ENCODE measurements around the gene TMEM45B.
"Not testable (repeated sequence)": the region's sequence is repeated elsewhere in the genome, so short reads cannot be mapped to it uniquely, and the experiment has no call there.

The TMEM45B gene

GRCh38 chr11:129779342-129779741, 36.3 kb upstream of the TMEM45B start:
- Histone ChIP-seq H3K36me3 (ENCODE audit: insufficient read depth, low read length) (no peaks in the 10 kb centered on the region), H3K4me3 (no peak overlapping the region), H3K27ac (no peak overlapping the region), H3K9me3 (ENCODE audit: low read depth, low read length) (no peaks in the 10 kb centered on the region), H3K9ac (ENCODE audit: insufficient read length) (no peak overlapping the region)
- no peak for DNase-seq (ENCODE audit: low read depth, low spot score)
- TF ChIP-seq EZH2 (IDR thresholded peaks at IDR 0.05) (no peak), POLR2AphosphoS5 (IDR thresholded peaks at IDR 0.05; ENCODE audit: borderline replicate concordance, low read depth, low read length) (no peak), FOXP2 (optimal IDR thresholded peaks at IDR 0.05; ENCODE audit: control extremely low read depth, extremely low read length, insufficient read depth) (no peak)

- no peaks in the 10 kb centered on the region for H3K9me3 ChIP-seq (ENCODE audit: low read depth, low read length)
- no peak overlapping the region for H3K9ac ChIP-seq (ENCODE audit: insufficient read length)
- no peak overlapping the region for H3K27ac ChIP-seq
- no peak overlapping the region for H3K4me3 ChIP-seq
- no peaks in the 10 kb centered on the region for H3K36me3 ChIP-seq (ENCODE audit: insufficient read depth, low read length)
- no peak for DNase-seq (ENCODE audit: low read depth, low spot score)
- TF ChIP-seq EZH2 (IDR thresholded peaks at IDR 0.05): no peak
- no peak for TF ChIP-seq FOXP2 (optimal IDR thresholded peaks at IDR 0.05; ENCODE audit: control extremely low read depth, extremely low read length, insufficient read depth)
- no peak for TF ChIP-seq POLR2AphosphoS5 (IDR thresholded peaks at IDR 0.05; ENCODE audit: borderline replicate concordance, low read depth, low read length)
These were observed 30.1 kb upstream of the TMEM45B start for GRCh38 chr11:129785383-129786111.

GRCh38 chr11:129786112-129786416, 29.6 kb upstream of the TMEM45B start:
- not testable (repeated sequence) for H3K27ac ChIP-seq; H3K9ac ChIP-seq (ENCODE audit: insufficient read length); H3K9me3 ChIP-seq (ENCODE audit: low read depth, low read length); DNase-seq (ENCODE audit: low read depth, low spot score); H3K36me3 ChIP-seq (ENCODE audit: insufficient read depth, low read length); H3K4me3 ChIP-seq

GRCh38 chr11:129787532-129788155, 28.0 kb upstream of the TMEM45B start:
- Histone ChIP-seq H3K36me3 (ENCODE audit: insufficient read depth, low read length) (no peaks in the 10 kb centered on the region), H3K27ac (no peak overlapping the region), H3K9ac (ENCODE audit: insufficient read length) (no peak overlapping the region), H3K4me3 (no peak overlapping the region), H3K9me3 (ENCODE audit: low read depth, low read length) (no peaks in the 10 kb centered on the region)
- no peak for DNase-seq (ENCODE audit: low read depth, low spot score)
- TF ChIP-seq EZH2 (IDR thresholded peaks at IDR 0.05) (no peak), FOXP2 (optimal IDR thresholded peaks at IDR 0.05; ENCODE audit: control extremely low read depth, extremely low read length, insufficient read depth) (no peak), POLR2AphosphoS5 (IDR thresholded peaks at IDR 0.05; ENCODE audit: borderline replicate concordance, low read depth, low read length) (no peak)

- no peaks in the 10 kb centered on the region for H3K9me3 ChIP-seq (ENCODE audit: low read depth, low read length)
- no peaks in the 10 kb centered on the region for H3K36me3 ChIP-seq (ENCODE audit: insufficient read depth, low read length)
- DNase-seq (ENCODE audit: low read depth, low spot score): no peak
- no peak overlapping the region for H3K27ac ChIP-seq
- TF ChIP-seq EZH2 (IDR thresholded peaks at IDR 0.05): no peak
- TF ChIP-seq FOXP2 (optimal IDR thresholded peaks at IDR 0.05; ENCODE audit: control extremely low read depth, extremely low read length, insufficient read depth): no peak
- no peak for TF ChIP-seq POLR2AphosphoS5 (IDR thresholded peaks at IDR 0.05; ENCODE audit: borderline replicate concordance, low read depth, low read length)
- H3K9ac ChIP-seq (ENCODE audit: insufficient read length): no peak overlapping the region
- H3K4me3 ChIP-seq: no peak overlapping the region
These were observed 27.4 kb upstream of the TMEM45B start for GRCh38 chr11:129788278-129788677.

- Histone ChIP-seq H3K9ac (ENCODE audit: insufficient read length) (no peak overlapping the region), H3K36me3 (ENCODE audit: insufficient read depth, low read length) (no peaks in the 10 kb centered on the region), H3K27ac (no peak overlapping the region), H3K9me3 (ENCODE audit: low read depth, low read length) (no peaks in the 10 kb centered on the region), H3K4me3 (no peak overlapping the region)
- no peak for DNase-seq (ENCODE audit: low read depth, low spot score)
- TF ChIP-seq EZH2 (IDR thresholded peaks at IDR 0.05) (no peak), POLR2AphosphoS5 (IDR thresholded peaks at IDR 0.05; ENCODE audit: borderline replicate concordance, low read depth, low read length) (no peak), FOXP2 (optimal IDR thresholded peaks at IDR 0.05; ENCODE audit: control extremely low read depth, extremely low read length, insufficient read depth) (no peak)
These were observed 25.5 kb upstream of the TMEM45B start for GRCh38 chr11:129790106-129790505.

GRCh38 chr11:129791515-129791914, 24.1 kb upstream of the TMEM45B start:
- Histone ChIP-seq H3K9me3 (ENCODE audit: low read depth, low read length) (no peaks in the 10 kb centered on the region), H3K36me3 (ENCODE audit: insufficient read depth, low read length) (no peaks in the 10 kb centered on the region), H3K9ac (ENCODE audit: insufficient read length) (no peak overlapping the region), H3K4me3 (no peak overlapping the region), H3K27ac (no peak overlapping the region)
- DNase-seq (ENCODE audit: low read depth, low spot score): no peak
- TF ChIP-seq EZH2 (IDR thresholded peaks at IDR 0.05): no peak

GRCh38 chr11:129792663-129793062, 23.0 kb upstream of the TMEM45B start:
- H3K9ac ChIP-seq (ENCODE audit: insufficient read length): no peak overlapping the region
- no peaks in the 10 kb centered on the region for H3K9me3 ChIP-seq (ENCODE audit: low read depth, low read length)
- DNase-seq (ENCODE audit: low read depth, low spot score): no peak
- H3K36me3 ChIP-seq (ENCODE audit: insufficient read depth, low read length): no peaks in the 10 kb centered on the region
- no peak overlapping the region for H3K4me3 ChIP-seq
- no peak overlapping the region for H3K27ac ChIP-seq
- TF ChIP-seq EZH2 (IDR thresholded peaks at IDR 0.05): no peak
- no peak for TF ChIP-seq FOXP2 (optimal IDR thresholded peaks at IDR 0.05; ENCODE audit: control extremely low read depth, extremely low read length, insufficient read depth)
- TF ChIP-seq POLR2AphosphoS5 (IDR thresholded peaks at IDR 0.05; ENCODE audit: borderline replicate concordance, low read depth, low read length): no peak

- no peak overlapping the region for H3K4me3 ChIP-seq
- no peaks in the 10 kb centered on the region for H3K36me3 ChIP-seq (ENCODE audit: insufficient read depth, low read length)
- no peak for TF ChIP-seq POLR2AphosphoS5 (IDR thresholded peaks at IDR 0.05; ENCODE audit: borderline replicate concordance, low read depth, low read length)
- TF ChIP-seq EZH2 (IDR thresholded peaks at IDR 0.05): no peak
- TF ChIP-seq FOXP2 (optimal IDR thresholded peaks at IDR 0.05; ENCODE audit: control extremely low read depth, extremely low read length, insufficient read depth): no peak
- no peak overlapping the region for H3K9ac ChIP-seq (ENCODE audit: insufficient read length)
- H3K27ac ChIP-seq: no peak overlapping the region
- no peaks in the 10 kb centered on the region for H3K9me3 ChIP-seq (ENCODE audit: low read depth, low read length)
- DNase-seq (ENCODE audit: low read depth, low spot score): no peak
These were observed 20.6 kb upstream of the TMEM45B start for GRCh38 chr11:129795089-129795488.
